Prostate gland (tissue), 2 donors: ENCODE measurements around the gene SCO1.

Source experiments
- CTCF ChIP-seq, 4 experiments: fragments of 200-600 bp in 2 of 4; fragments of 450-650 bp in 2 of 4; sonication (generic) in 2 of 4; IDR thresholded peaks; 1 replicate in 3 of 4; 2 replicates in 1 of 4; pipeline ENCODE4 v1.5.1; 2016 to 2019; ENCODE audit warnings: antibody characterized with exemption in 4 of 4, mild to moderate bottlenecking in 2 of 4, moderate library complexity in 2 of 4
- POLR2A ChIP-seq: fragments of 450-650 bp; IDR thresholded peaks from one replicate; pipeline ENCODE4 v1.6.1; 2016; ENCODE audit warnings: antibody characterized with exemption, mild to moderate bottlenecking
- POLR2AphosphoS5 ChIP-seq: sonication (generic); formaldehyde crosslinking; IDR thresholded peaks from one replicate; pipeline ENCODE4 v1.6.1; 2017; ENCODE audit warnings: antibody characterized with exemption

GRCh38 chr17:10666906-10667305, 30.4 kb downstream of the SCO1 start:
- no peak for TF ChIP-seq CTCF (IDR thresholded peaks at IDR 0.05)
- no peak for TF ChIP-seq POLR2A
- no peak for TF ChIP-seq POLR2AphosphoS5
